ENCODE results near the gene NECAP2. TPM values are rescaled to one million over a fixed set of nuclear protein-coding genes. Genes with fewer than 3 reads are reported as not detected.
"Not testable (repeated sequence)": the region's sequence is repeated elsewhere in the genome, so short reads cannot be mapped to it uniquely, and the experiment has no call there.

The NECAP2 gene
- total RNA-seq, 2 experiments from 2014 or later: 51.8 to 59.0 TPM

- CTCF ChIA-PET (ENCODE audit: unreplicated experiment): no interaction called here
- no TSS peak for BruUV-seq (replicated peaks)
- Histone ChIP-seq H4K20me1 (ENCODE audit: insufficient read depth, low read length) (no peaks in the 10 kb centered on the region), H3K9me3 (ENCODE audit: low read length) (no peaks in the 10 kb centered on the region), H3K9me2 (ENCODE audit: insufficient read depth, low read length) (no peaks in the 10 kb centered on the region), H3K27ac (ENCODE audit: low read depth, low read length, poor library complexity, severe bottlenecking) (no peak overlapping the region), H3K4me2 (ENCODE audit: low read length) (no peak overlapping the region), H3K36me3 (ENCODE audit: insufficient read depth, low read length) (no peaks in the 10 kb centered on the region), H3K4me1 (ENCODE audit: insufficient read depth, low read length, poor library complexity, severe bottlenecking) (no peaks in the 10 kb centered on the region), H2AFZ (ENCODE audit: low read length) (no peak overlapping the region), H3K4me3 (ENCODE audit: low read depth, low read length, poor library complexity, severe bottlenecking) (no peak overlapping the region), H3K79me2 (ENCODE audit: insufficient read depth, low read depth, low read length) (no peaks in the 10 kb centered on the region)
- DNase-seq (ENCODE audit: low spot score): no peak
- intact Hi-C loops (cut with micrococcal nuclease; ENCODE audit: unreplicated experiment): no loop called here
- TF ChIP-seq EZH2phosphoT487 (IDR thresholded peaks at IDR 0.05; ENCODE audit: borderline replicate concordance, low read depth, low read length): no peak
- TF ChIP-seq CTCF (conservative IDR thresholded peaks at IDR 0.05; ENCODE audit: low read length): no peak
- POLR2A ChIA-PET: no interaction called here
These were observed 44.4 kb downstream of the NECAP2 start for GRCh38 chr1:16484931-16485330.

GRCh38 chr1:16486316-16486715 lies 45.8 kb downstream of the NECAP2 start:
- H3K36me3 ChIP-seq (ENCODE audit: insufficient read depth, low read length); H3K4me1 ChIP-seq (ENCODE audit: insufficient read depth, low read length, poor library complexity, severe bottlenecking); intact Hi-C loops (cut with micrococcal nuclease; ENCODE audit: unreplicated experiment); DNase-seq (ENCODE audit: low spot score); H2AFZ ChIP-seq (ENCODE audit: low read length); H3K4me2 ChIP-seq (ENCODE audit: low read length); H3K4me3 ChIP-seq (ENCODE audit: low read depth, low read length, poor library complexity, severe bottlenecking); H3K79me2 ChIP-seq (ENCODE audit: insufficient read depth, low read depth, low read length); BruUV-seq (replicated peaks); H4K20me1 ChIP-seq (ENCODE audit: insufficient read depth, low read length); H3K27ac ChIP-seq (ENCODE audit: low read depth, low read length, poor library complexity, severe bottlenecking); H3K9me3 ChIP-seq (ENCODE audit: low read length); H3K9me2 ChIP-seq (ENCODE audit: insufficient read depth, low read length); CTCF ChIA-PET (ENCODE audit: unreplicated experiment): not testable (repeated sequence)
- POLR2A ChIA-PET: interaction anchor here (0.6 kb wide), 1 partner anchor 25 kb away, joined by 3 read pairs; no protein-coding TSS in a partner anchor

GRCh38 chr1:16487011-16487410 lies 46.5 kb downstream of the NECAP2 start:
- H3K4me1 ChIP-seq (ENCODE audit: insufficient read depth, low read length, poor library complexity, severe bottlenecking); H3K9me2 ChIP-seq (ENCODE audit: insufficient read depth, low read length); H3K79me2 ChIP-seq (ENCODE audit: insufficient read depth, low read depth, low read length); DNase-seq (ENCODE audit: low spot score); H3K36me3 ChIP-seq (ENCODE audit: insufficient read depth, low read length); H3K4me3 ChIP-seq (ENCODE audit: low read depth, low read length, poor library complexity, severe bottlenecking); intact Hi-C loops (cut with micrococcal nuclease; ENCODE audit: unreplicated experiment); H3K27ac ChIP-seq (ENCODE audit: low read depth, low read length, poor library complexity, severe bottlenecking); CTCF ChIA-PET (ENCODE audit: unreplicated experiment); BruUV-seq (replicated peaks); H2AFZ ChIP-seq (ENCODE audit: low read length); H4K20me1 ChIP-seq (ENCODE audit: insufficient read depth, low read length); H3K9me3 ChIP-seq (ENCODE audit: low read length); H3K4me2 ChIP-seq (ENCODE audit: low read length): not testable (repeated sequence)
- POLR2A ChIA-PET: interaction anchor here (1.2 kb wide), 1 partner anchor 269 kb away, joined by 7 read pairs; no protein-coding TSS in a partner anchor

- H3K27ac ChIP-seq (ENCODE audit: low read depth, low read length, poor library complexity, severe bottlenecking); DNase-seq (ENCODE audit: low spot score); CTCF ChIA-PET (ENCODE audit: unreplicated experiment); H4K20me1 ChIP-seq (ENCODE audit: insufficient read depth, low read length); H3K4me1 ChIP-seq (ENCODE audit: insufficient read depth, low read length, poor library complexity, severe bottlenecking); H3K4me3 ChIP-seq (ENCODE audit: low read depth, low read length, poor library complexity, severe bottlenecking); H3K4me2 ChIP-seq (ENCODE audit: low read length); H2AFZ ChIP-seq (ENCODE audit: low read length); intact Hi-C loops (cut with micrococcal nuclease; ENCODE audit: unreplicated experiment); H3K9me3 ChIP-seq (ENCODE audit: low read length); BruUV-seq (replicated peaks); H3K79me2 ChIP-seq (ENCODE audit: insufficient read depth, low read depth, low read length); H3K9me2 ChIP-seq (ENCODE audit: insufficient read depth, low read length); H3K36me3 ChIP-seq (ENCODE audit: insufficient read depth, low read length): not testable (repeated sequence)
- POLR2A ChIA-PET: interaction anchor here (1.0 kb wide), 1 partner anchor 227 kb away, joined by 3 read pairs; no protein-coding TSS in a partner anchor
These were observed 48.8 kb downstream of the NECAP2 start for GRCh38 chr1:16489195-16489880.

Measured in OCI-LY7 (cell line).